ENCODE data around the gene THAP11.

Gene THAP11

DNA sequence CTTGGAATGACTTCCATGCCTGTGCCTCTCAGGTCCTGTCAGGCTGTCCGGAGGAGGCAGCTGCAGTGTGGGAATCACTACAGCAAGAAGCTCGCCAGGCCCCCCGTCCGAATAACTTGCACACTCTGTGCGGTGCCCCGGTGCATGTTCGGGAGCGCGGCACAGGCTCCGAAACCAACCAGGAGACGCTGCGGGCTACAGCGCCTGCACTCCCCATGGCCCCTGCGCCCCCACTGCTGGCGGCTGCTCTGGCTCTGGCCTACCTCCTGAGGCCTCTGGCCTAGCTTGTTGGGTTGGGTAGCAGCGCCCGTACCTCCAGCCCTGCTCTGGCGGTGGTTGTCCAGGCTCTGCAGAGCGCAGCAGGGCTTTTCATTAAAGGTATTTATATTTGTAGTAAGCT is 43.9 kb downstream of the THAP11 start:
- DNase-seq, result no peak

DNA sequence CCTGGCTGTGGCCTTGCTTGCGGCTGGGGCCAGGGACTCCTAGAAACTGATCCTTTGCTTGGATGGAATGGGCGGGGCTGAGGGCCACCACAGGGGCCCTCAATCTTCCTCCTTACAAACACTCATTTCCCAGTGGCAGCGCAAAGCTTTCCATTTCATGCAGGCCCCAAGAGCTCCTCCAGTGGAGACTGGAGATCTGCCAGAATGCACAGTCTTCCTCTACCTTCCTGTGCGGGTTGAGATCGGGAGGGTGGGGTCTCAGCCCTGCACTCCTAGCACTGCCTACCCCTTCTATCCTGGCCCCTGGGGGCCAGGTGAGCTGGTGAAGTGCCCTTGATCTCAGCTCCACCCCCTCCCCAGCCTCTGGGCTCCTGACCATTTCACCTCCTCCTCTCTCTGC is 44.3 kb downstream of the THAP11 start:
- no peak for DNase-seq

DNA sequence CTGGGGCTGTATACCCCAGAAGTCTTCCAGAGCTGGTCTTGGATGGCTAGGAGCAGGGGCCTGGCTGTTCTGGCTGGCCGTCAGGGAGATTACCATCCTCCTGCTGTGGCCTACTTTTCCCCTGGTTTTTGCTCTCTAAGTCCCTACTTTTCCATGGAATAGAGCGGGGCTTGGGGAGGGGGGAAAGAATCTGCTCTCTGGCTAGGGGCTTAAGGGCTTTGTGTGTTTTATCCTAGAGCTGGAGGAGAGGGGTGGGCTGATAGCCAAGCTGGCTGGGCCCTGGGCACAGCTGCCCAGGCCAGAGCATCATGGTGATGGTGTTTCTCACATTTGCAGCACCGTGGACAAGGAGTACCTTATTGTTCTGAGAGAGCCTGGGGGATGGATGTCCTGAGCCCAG is 46.2 kb downstream of the THAP11 start:
- no peak for DNase-seq

DNA sequence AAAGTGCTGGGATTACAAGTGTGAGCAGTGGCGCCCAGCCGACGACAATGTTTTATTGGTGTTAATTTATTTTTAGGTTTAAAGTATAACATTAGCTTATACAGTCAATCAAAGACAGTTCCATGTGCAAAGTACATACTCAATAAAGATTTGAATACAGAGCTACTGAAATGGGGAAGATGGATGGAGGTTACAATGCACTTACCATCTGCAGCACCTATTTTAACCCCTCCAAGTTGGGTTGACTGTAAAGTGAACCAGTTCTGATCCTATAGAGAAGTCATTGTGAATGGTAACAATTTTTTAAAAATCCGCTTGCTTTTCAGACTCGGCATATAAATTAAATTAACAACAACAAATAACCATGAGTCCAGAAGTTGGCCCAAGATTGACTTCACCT is 50.3 kb downstream of the THAP11 start:
- no peak for DNase-seq

DNA sequence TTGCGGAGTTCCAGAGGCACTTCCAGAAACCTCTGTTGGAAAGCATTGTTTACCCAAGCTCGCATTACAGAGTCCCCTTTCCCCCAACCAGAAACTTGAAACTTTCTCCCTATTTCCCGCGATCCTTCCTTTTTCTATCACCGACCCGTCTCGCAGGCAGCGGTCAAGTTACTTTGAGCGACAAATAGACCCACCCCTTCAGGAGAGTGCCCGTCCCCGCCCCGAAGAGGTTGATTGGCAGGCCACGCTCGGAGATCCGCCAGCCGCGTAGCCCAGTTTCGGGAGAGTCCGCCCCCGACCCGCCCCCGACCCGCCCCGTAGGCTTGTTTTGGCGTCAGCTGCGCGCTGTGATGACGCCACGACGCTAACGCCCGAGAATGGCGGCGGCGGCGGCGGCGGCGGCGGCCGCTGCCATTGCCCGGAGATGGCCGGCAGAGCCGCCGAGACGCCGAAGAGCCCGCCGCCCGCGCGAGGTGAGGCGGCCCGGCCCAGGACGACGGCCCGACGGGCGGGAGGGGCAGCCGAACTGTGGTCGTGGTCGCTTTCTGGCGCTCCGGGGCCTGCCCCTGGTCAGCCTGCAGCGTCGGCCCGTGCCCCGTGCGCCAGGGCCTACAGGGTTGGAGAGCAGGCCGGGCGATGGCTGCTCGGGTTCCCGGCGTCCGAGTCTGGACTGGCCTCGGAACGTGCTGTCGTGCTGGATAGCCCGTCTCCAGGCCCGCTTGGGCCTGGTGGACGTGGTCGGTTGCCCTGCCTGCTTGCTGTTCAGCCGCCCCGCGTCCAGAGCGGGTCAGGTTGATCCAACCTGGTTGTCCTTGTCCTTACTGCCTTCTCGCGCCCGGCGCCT is 51.0 kb downstream of the THAP11 start, which contains the start of gene PSKH1:
PSKH1 (plus strand) TSS at position 356 of the 844 bp plus-strand sequence. CDS start 15,496 bp downstream, outside the sequence.
- DNase-seq, result peak; percentile 94 to 95

Data from activated T-cell treated with anti-CD3 and anti-CD28 coated beads, Interleukin-2, amount 50 U/mL, for 48 hours (primary cell).